Measurements from ENCODE around the gene UQCR11.
A peak's percentile ranks its signal among the peaks of the same experiment; 100 is the strongest.

UQCR11 gene

GRCh38 chr19:1634242-1634937 lies 29.1 kb upstream of the UQCR11 start:
- no peak for DNase-seq

- no peak for DNase-seq
Measured at GRCh38 chr19:1633269-1633826, 28.1 kb upstream of the UQCR11 start.

GRCh38 chr19:1632462-1633268 lies 27.4 kb upstream of the UQCR11 start:
- no peak for DNase-seq

GRCh38 chr19:1631557-1632100 lies 26.4 kb upstream of the UQCR11 start:
- DNase-seq = no peak

- DNase-seq = no peak
Measured at GRCh38 chr19:1630811-1631210, 25.5 kb upstream of the UQCR11 start.

- no peak for DNase-seq
Measured at GRCh38 chr19:1630012-1630411, 24.8 kb upstream of the UQCR11 start.

GRCh38 chr19:1629256-1629808 lies 24.1 kb upstream of the UQCR11 start:
- no peak for DNase-seq

GRCh38 chr19:1627194-1627593 lies 21.9 kb upstream of the UQCR11 start:
- no peak for DNase-seq

- DNase-seq = no peak
Measured at GRCh38 chr19:1626417-1627010, 21.3 kb upstream of the UQCR11 start.

- DNase-seq = peak; percentile 55
Measured at GRCh38 chr19:1624458-1624857, 19.2 kb upstream of the UQCR11 start.

GRCh38 chr19:1622541-1622940 lies 17.3 kb upstream of the UQCR11 start:
- no peak for DNase-seq

GRCh38 chr19:1622007-1622406 lies 16.7 kb upstream of the UQCR11 start:
- DNase-seq = no peak

GRCh38 chr19:1621574-1621973 lies 16.3 kb upstream of the UQCR11 start:
- no peak for DNase-seq

- DNase-seq = no peak
Measured at GRCh38 chr19:1621021-1621420, 15.8 kb upstream of the UQCR11 start.

- DNase-seq = no peak
Measured at GRCh38 chr19:1620502-1620901, 15.2 kb upstream of the UQCR11 start.

GRCh38 chr19:1619703-1620102 lies 14.4 kb upstream of the UQCR11 start:
- DNase-seq = no peak

- no peak for DNase-seq
Measured at GRCh38 chr19:1619094-1619439, 13.8 kb upstream of the UQCR11 start.

GRCh38 chr19:1618157-1619093 lies 13.2 kb upstream of the UQCR11 start:
- DNase-seq = peak; percentile 29

GRCh38 chr19:1616875-1617274 lies 11.6 kb upstream of the UQCR11 start:
- DNase-seq = no peak

GRCh38 chr19:1616396-1616795 lies 11.1 kb upstream of the UQCR11 start:
- DNase-seq = no peak

GRCh38 chr19:1615156-1615765 lies 10.0 kb upstream of the UQCR11 start:
- no peak for DNase-seq
